ENCODE results near the gene CNN2. TPM values are rescaled to one million over a fixed set of nuclear protein-coding genes. Genes with fewer than 3 reads are reported as not detected.

CNN2 gene
- total RNA-seq, 1 experiment from 2014 or later = 151 TPM

- intact Hi-C loops (cut with micrococcal nuclease; ENCODE audit: unreplicated experiment) = no loop called here
- no peak overlapping the region for H3K4me3 Mint-ChIP-seq (ENCODE audit: low read depth, unreplicated experiment)
- DNase-seq = no peak
- no TSS peak for BruUV-seq (replicated peaks)
- H3K36me3 Mint-ChIP-seq (ENCODE audit: insufficient read depth, unreplicated experiment) = peaks cover 6% of the 10 kb centered on the region
- no peaks in the 10 kb centered on the region for H3K4me1 Mint-ChIP-seq (ENCODE audit: low read depth, unreplicated experiment)
- TF ChIP-seq CTCF (IDR thresholded peaks at IDR 0.05; ENCODE audit: unreplicated experiment) = no peak
- no peaks in the 10 kb centered on the region for H3K27me3 Mint-ChIP-seq (ENCODE audit: unreplicated experiment)
- CTCF ChIA-PET = no interaction called here
- no peaks in the 10 kb centered on the region for H3K9me3 Mint-ChIP-seq (ENCODE audit: low read depth, unreplicated experiment)
- H3K27ac Mint-ChIP-seq (ENCODE audit: unreplicated experiment) = no peak overlapping the region
These were observed 24.8 kb downstream of the CNN2 start for GRCh38 chr19:1050989-1051788.

- Mint-ChIP-seq H3K4me3 (ENCODE audit: low read depth, unreplicated experiment) (no peak overlapping the region), H3K36me3 (ENCODE audit: insufficient read depth, unreplicated experiment) (peaks cover 10% of the 10 kb centered on the region), H3K27ac (ENCODE audit: unreplicated experiment) (no peak overlapping the region), H3K4me1 (ENCODE audit: low read depth, unreplicated experiment) (no peaks in the 10 kb centered on the region), H3K9me3 (ENCODE audit: low read depth, unreplicated experiment) (no peaks in the 10 kb centered on the region), H3K27me3 (ENCODE audit: unreplicated experiment) (no peaks in the 10 kb centered on the region)
- CTCF ChIA-PET = no interaction called here
- no peak for TF ChIP-seq CTCF (IDR thresholded peaks at IDR 0.05; ENCODE audit: unreplicated experiment)
- BruUV-seq (replicated peaks) = no TSS peak
- DNase-seq = no peak
- intact Hi-C loops (cut with micrococcal nuclease; ENCODE audit: unreplicated experiment) = no loop called here
These were observed 25.4 kb downstream of the CNN2 start for GRCh38 chr19:1051791-1052190.

- peaks cover 13% of the 10 kb centered on the region for H3K36me3 Mint-ChIP-seq (ENCODE audit: insufficient read depth, unreplicated experiment)
- no peaks in the 10 kb centered on the region for H3K9me3 Mint-ChIP-seq (ENCODE audit: low read depth, unreplicated experiment)
- DNase-seq = no peak
- no TSS peak for BruUV-seq (replicated peaks)
- intact Hi-C loops (cut with micrococcal nuclease; ENCODE audit: unreplicated experiment) = no loop called here
- H3K27me3 Mint-ChIP-seq (ENCODE audit: unreplicated experiment) = no peaks in the 10 kb centered on the region
- H3K4me1 Mint-ChIP-seq (ENCODE audit: low read depth, unreplicated experiment) = peaks cover 4% of the 10 kb centered on the region
- no peak overlapping the region for H3K27ac Mint-ChIP-seq (ENCODE audit: unreplicated experiment)
- no peak for TF ChIP-seq CTCF (IDR thresholded peaks at IDR 0.05; ENCODE audit: unreplicated experiment)
- H3K4me3 Mint-ChIP-seq (ENCODE audit: low read depth, unreplicated experiment) = no peak overlapping the region
- CTCF ChIA-PET = no interaction called here
These were observed 26.1 kb downstream of the CNN2 start for GRCh38 chr19:1052349-1052975.

GRCh38 chr19:1053176-1054101, 27.0 kb downstream of the CNN2 start:
- Mint-ChIP-seq H3K27me3 (ENCODE audit: unreplicated experiment) (no peaks in the 10 kb centered on the region), H3K36me3 (ENCODE audit: insufficient read depth, unreplicated experiment) (peaks cover 16% of the 10 kb centered on the region), H3K27ac (ENCODE audit: unreplicated experiment) (no peak overlapping the region), H3K9me3 (ENCODE audit: low read depth, unreplicated experiment) (no peaks in the 10 kb centered on the region), H3K4me1 (ENCODE audit: low read depth, unreplicated experiment) (peaks cover 8% of the 10 kb centered on the region), H3K4me3 (ENCODE audit: low read depth, unreplicated experiment) (no peak overlapping the region)
- intact Hi-C loops (cut with micrococcal nuclease; ENCODE audit: unreplicated experiment) = no loop called here
- BruUV-seq (replicated peaks) = no TSS peak
- no peak for TF ChIP-seq CTCF (IDR thresholded peaks at IDR 0.05; ENCODE audit: unreplicated experiment)
- DNase-seq = no peak
- CTCF ChIA-PET = no interaction called here
